Bronchial epithelial cell (primary cell): ENCODE measurements around the gene F10. TPM values are rescaled to one million over a fixed set of nuclear protein-coding genes. Genes with fewer than 3 reads are reported as not detected.

Source experiments
- DNase-seq: peaks from one replicate; pipeline ENCODE4 v3.0.0-alpha.2; 2010; ENCODE audit warnings: low read depth
- FAIRE-seq: peaks from 2 replicates; lab custom pipeline; 2011; peaks lifted over from hg19 to GRCh38; lab: Jason Lieb, UNC
- H3K27me3 ChIP-seq: 2 replicates; pipeline ENCODE4 v1.5.1; 2011; ENCODE audit warnings: low read length; ENCODE audit not compliant: control insufficient read depth, insufficient read depth
- H3K36me3 ChIP-seq: 2 replicates; pipeline ENCODE4 v1.5.1; 2011; ENCODE audit warnings: low read length; ENCODE audit not compliant: control insufficient read depth, insufficient read depth
- H3K4me3 ChIP-seq: 2 replicates; pipeline ENCODE4 v1.5.1; 2011; ENCODE audit warnings: mild to moderate bottlenecking, low read depth, low read length, control low read depth
- total RNA-seq: library from RNA; depleted of rRNA; stranded (reverse); fragments of >200 nt; gene quantifications from 2 replicates; pipeline ENCODE4 v1.2.1, GENCODE V29; 2014
- TF ChIP-seq, protein P1 (sequence below): IDR thresholded peaks from 2 replicates; pipeline ENCODE4 v1.5.1; 2011; ENCODE audit warnings: mild to moderate bottlenecking, moderate library complexity, low read length, control low read depth, inconsistent platforms; ENCODE audit not compliant: insufficient read depth, severe bottlenecking

Gene F10
- total RNA-seq, 1 donor from 2014 or later = 0.26 TPM

DNA sequence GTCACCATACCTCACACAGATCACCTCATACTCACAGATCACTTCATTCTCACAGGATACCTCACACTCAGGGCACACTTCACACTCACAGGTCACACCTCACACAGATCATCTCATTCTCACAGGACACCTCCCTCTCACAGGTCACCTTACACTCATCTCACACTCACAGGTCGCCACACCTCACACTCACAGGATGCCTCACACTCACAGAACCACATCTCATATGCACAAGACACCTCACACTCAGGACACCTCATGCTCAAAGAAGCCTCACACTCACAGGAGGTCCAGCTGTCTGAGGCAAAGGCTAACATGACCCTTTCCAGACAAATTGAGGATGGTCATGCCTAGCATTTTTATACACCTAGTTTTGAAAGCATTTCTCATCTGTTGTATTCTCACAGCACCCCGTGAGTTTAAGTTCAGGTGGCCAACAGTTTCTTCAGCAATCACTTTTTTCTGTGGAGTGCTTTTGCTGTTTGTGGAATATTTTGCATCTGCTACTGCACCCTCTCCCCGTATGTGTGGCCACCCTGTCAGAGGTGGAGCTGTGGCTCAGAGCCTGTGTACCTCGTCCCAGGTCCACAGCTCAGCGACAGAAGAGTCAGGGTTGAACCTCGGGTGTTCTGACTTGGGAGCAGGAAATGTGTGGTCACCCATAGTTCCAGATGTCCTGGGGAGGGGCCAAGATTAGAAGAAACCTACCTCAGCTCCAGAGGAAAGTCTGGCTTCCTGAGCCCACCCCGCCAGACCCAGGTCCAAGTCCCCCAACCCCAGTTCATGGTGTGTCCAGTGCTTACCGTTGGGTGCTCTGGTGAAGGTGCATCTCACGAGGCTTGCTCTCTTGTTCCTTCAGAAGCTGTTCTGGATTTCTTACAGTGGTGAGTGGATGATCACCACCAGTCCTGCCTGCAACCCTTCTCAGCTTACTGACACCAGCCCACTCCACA is 9.4 kb upstream of the F10 start:
- TF ChIP-seq, protein P1, sequence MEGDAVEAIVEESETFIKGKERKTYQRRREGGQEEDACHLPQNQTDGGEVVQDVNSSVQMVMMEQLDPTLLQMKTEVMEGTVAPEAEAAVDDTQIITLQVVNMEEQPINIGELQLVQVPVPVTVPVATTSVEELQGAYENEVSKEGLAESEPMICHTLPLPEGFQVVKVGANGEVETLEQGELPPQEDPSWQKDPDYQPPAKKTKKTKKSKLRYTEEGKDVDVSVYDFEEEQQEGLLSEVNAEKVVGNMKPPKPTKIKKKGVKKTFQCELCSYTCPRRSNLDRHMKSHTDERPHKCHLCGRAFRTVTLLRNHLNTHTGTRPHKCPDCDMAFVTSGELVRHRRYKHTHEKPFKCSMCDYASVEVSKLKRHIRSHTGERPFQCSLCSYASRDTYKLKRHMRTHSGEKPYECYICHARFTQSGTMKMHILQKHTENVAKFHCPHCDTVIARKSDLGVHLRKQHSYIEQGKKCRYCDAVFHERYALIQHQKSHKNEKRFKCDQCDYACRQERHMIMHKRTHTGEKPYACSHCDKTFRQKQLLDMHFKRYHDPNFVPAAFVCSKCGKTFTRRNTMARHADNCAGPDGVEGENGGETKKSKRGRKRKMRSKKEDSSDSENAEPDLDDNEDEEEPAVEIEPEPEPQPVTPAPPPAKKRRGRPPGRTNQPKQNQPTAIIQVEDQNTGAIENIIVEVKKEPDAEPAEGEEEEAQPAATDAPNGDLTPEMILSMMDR = no peak
- no peak overlapping the region for H3K4me3 ChIP-seq
- FAIRE-seq (no peak), DNase-seq (no peak)
- peaks cover 15% of the 10 kb centered on the region for H3K27me3 ChIP-seq
- H3K36me3 ChIP-seq = no peaks in the 10 kb centered on the region

DNA sequence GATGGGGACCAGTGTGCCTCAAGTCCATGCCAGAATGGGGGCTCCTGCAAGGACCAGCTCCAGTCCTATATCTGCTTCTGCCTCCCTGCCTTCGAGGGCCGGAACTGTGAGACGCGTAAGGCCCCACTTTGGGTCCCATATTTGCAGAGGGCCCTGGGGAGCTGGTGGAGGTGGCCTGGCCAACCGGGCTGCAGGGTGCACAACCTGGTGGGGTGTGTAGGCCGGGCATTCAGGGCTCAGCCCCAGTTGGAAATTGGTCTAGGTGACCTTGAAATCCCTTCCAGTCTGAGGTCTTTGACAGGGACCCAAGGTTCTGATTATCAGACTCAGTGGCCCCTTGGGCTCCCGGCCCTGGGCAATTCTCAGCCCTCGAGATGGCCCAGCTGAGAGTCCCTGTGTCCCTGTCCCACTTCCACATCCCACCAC is 8.7 kb upstream of the F10 start:
- peaks cover 15% of the 10 kb centered on the region for H3K27me3 ChIP-seq
- FAIRE-seq = no peak

DNA sequence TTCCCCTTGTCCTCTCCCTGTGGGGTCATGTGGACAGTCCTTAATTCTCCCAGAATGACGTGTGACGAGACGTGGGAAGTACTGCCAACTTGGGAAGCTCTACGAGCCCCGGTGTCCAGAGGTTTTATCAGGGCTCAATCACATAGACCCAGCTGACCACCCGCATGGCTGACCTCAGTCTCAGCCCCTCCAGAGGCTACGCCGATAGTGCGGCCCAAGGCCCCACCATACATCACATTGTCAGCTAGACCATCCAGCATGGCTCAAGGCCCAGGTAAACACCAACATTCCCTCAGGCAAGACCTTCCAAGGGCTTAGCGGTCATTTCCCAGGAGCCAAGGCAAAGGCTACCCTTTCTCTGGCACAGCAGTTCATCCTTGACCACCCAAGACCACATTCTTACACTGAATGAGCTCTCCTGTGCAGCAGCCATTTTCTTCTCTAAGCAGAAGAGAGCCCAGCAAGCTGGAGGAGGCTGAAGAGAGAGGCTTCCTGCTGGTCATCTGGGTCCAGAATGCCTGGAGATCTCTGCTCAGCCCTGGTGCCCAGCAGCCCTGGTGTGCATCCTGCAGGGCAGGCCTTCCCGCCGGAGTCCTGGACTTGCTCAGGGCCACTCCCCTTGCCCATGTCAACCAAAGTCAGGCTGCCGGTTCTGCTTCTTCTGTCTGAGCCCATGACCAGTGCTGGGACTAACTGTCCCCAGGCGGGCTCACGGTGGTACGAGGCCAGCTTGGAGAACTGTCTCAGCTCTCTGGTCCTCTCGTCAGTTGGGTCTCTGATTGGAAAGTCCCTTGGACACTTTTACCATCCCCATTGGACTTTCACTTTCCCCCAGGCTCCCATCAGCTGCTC is 7.9 kb upstream of the F10 start:
- H3K36me3 ChIP-seq = no peaks in the 10 kb centered on the region
- DNase-seq (no peak), FAIRE-seq (no peak)
- H3K4me3 ChIP-seq = no peak overlapping the region
- H3K27me3 ChIP-seq = peaks cover 11% of the 10 kb centered on the region
- TF ChIP-seq, protein P1 = no peak

More for the DNA sequence above, 8.7 kb upstream of the F10 start:
- TF ChIP-seq, protein P1 = no peak
- H3K36me3 ChIP-seq = no peaks in the 10 kb centered on the region
- no peak overlapping the region for H3K4me3 ChIP-seq
- no peak for DNase-seq

DNA sequence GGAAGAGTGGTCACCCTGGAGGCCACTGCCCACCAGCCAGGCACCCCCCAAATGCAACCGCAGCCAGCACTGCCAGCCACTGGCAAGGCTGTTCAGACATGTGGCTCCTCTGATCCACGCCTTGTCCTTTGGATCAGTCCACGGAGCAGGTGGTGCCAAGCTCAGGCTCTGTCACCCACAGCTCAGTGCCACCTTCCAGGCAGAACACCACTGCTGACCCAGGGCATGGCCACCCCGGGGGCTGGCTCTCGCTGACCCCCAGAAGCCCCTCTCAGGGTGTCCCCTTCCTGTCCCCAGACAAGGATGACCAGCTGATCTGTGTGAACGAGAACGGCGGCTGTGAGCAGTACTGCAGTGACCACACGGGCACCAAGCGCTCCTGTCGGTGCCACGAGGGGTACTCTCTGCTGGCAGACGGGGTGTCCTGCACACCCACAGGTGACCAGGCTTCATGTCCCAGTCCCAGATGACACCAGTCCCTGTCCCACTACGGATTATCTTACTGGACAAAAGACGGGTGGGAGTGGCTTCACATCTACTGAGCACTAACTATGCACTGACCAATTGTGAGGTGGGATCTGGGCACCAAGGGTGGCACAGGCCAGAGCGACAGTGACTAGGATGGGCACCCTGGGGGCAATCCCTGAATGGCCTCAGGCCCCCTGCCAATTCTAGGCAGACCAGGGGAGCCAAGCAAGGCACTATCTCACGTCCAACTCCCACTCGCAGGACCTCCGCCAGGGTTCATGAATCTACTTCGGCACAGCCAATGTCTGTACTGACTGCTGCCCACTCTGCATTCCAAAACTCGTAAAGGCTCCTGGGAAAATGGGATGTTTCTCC is 7.0 kb upstream of the F10 start:
- FAIRE-seq (no peak), DNase-seq (no peak)
- Histone ChIP-seq H3K4me3 (no peak overlapping the region), H3K36me3 (no peaks in the 10 kb centered on the region), H3K27me3 (peaks cover 5% of the 10 kb centered on the region)
- TF ChIP-seq, protein P1 = no peak

DNA sequence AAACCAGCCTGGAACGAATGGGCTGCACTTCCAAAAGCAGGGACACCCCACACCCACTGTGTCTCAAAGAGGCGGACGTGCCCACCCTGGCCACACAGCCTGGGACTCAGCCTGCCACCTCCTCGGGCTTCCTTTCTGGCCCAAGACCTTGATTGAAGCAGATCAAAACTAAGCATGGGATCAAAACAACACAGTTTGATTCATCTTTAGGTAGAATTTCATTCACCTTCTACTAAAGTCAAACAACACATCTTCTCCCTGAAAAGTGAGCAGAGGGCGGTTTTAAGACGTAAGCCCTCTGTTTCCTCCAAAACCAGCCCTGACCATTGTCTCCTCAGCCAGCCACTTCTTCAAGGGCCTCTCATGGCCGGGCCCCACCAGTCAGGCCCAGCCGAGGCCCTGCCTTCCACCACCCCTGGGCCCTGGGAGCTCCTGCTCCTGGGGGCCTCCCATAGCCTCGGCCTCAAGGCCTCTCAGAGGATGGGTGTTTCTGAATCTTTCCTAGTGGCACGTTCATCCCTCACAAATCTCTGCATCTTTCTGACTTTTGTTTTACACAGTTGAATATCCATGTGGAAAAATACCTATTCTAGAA is 6.3 kb upstream of the F10 start:
- Histone ChIP-seq H3K27me3 (no peaks in the 10 kb centered on the region), H3K4me3 (no peak overlapping the region), H3K36me3 (no peaks in the 10 kb centered on the region)
- FAIRE-seq (no peak), DNase-seq (no peak)
- TF ChIP-seq, protein P1 = no peak
